NCI-H526 treated with DMSO at 0.1 percent for 48 hours (cell line): Measurements from ENCODE around the gene PRDM16.

Source experiments
- DNase-seq: peaks from one replicate; lab custom pipeline; 2025; lab: John Stamatoyannopoulos, UW

PRDM16 gene

DNA sequence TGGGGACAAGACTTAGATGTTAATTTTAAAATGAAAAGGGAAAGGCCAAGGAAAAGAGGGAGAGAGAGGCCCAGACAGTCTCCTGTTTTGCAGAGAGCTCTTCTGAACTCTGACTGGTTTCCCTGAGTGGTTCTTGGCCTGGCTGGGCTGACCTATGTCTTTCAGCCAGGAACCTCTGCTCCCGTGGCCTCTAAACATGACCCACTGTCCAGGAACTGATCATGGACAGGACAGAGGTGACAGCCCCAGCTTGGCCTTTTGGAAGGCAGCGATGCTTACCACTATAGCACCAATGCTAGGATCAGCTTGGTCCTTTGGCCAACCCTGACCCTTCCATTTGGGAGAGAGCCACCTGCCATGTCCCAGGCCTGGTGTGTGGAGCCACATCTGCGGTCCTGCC, 55.2 kb downstream of the PRDM16 start:
- DNase-seq: no peak

- no peak for DNase-seq
Observed at GRCh38 chr1:3125078-3125477, 56.1 kb downstream of the PRDM16 start.

DNA sequence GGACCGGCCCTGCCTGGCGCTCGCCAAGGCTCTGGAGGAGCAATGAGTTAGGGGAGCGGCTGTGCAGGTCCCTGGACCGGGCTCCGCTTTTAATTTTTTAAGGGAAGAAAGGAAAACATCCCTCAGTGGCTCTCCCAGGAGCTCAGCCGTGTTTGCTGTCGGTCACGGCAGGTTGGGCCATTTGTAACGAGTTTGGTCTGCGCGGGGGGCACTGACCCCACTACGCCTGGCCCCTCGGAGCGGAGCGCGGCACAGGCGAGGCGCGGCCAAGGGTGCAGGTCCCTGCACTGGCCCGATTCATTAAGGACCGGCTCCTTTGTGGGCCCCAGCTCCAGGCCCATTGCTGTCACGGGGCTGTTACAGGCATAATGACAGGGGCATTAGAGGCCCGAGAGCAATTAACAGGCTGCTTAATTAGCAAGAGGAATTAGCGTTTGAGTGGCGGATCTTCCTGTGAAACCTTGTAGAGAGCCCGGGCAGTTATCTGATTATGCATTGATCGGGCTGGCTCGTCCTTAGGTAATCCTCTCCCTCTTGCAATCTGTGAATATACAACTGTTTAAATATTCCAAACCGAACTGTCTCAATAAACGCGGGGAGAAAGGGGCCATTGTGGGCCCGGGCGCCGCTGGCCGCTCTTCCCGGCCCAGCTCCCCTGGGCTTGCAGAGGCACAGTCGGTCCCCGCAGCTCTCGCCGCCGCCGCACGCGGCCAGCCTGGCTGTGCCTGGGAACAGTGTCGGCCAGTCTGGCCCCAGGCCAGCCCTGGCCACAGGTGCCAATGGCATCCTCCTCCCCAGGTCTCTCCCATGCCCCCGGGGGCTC, 56.8 kb downstream of the PRDM16 start:
- DNase-seq: no peak

DNA sequence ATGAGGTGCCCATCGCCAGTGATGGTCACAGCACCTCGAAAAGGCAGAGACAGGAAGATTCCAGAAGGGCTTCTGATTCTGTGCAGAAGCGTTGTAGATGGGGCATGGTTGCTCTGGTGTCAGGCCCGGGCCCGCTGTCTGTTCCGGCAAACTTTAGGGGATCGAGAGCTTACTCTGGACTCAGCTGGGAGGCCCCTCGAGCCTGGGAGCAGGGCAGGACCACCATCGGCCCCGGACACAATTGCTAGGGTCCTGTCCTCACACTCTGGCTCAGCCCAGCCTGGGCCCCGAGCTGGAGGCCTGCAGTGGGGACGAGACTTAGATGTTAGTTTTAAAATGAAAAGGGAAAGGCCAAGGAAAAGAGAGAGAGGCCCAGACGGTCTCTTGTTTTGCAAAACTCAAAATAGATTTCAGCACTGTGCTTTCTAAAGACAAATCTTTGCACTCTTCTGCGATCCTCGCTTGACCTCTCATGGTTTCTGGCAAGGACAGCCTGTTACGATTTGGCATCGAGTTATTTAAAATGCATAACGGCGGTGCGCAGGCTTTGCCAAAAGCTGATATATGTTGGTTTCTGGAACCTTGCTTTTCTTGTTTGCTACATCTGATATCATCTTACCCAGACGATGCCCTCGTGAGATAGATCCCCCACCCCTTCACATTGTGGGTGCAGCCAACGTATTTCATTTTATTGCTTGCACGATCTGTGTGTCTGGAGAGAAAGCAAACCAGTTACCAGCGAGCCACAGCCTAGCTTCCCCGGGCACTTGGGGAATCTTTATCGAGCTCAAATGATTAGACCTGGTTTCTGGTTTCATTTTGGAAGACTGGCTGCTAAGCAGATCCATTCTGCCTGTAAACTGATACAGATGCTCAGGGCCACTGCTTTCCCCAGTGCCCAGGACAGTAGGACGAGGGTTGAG, 58.0 kb downstream of the PRDM16 start:
- no peak for DNase-seq

- no peak for DNase-seq
Observed at GRCh38 chr1:3127738-3128137, 58.7 kb downstream of the PRDM16 start.

DNA sequence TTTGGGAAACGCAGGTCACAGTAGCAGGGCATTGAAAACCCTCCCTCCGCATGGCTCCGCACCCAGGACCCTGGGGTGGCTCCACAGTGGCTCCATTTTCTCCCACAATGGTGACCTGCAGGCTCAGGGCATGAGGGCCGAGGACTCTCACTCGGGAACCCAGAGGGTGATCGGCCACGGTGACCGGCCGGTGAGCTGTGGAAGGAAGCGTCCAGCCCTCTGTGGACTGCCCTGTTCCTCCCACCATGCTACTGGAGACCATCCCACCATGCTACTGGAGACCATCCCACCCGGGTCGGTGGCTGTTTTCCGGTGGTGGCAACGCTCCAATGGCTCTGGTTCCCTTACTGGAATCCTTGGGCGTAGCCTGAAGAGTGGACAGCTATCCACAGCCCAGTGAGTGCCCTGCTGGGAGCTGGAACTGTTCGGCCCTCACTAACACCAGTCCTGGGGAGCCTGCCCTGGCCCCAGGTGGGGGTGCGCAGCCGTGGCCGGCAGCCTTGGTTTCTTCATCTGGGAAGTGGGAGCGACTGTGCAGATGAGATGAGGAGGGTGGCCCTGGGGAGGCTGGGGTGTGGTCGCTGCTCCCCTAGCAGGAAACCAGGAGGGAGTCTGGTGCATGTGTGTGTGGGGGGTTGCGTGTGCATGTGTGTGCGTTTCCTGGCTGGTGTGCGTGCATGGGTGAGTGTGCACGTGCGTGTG, 59.6 kb downstream of the PRDM16 start:
- DNase-seq: no peak

DNA sequence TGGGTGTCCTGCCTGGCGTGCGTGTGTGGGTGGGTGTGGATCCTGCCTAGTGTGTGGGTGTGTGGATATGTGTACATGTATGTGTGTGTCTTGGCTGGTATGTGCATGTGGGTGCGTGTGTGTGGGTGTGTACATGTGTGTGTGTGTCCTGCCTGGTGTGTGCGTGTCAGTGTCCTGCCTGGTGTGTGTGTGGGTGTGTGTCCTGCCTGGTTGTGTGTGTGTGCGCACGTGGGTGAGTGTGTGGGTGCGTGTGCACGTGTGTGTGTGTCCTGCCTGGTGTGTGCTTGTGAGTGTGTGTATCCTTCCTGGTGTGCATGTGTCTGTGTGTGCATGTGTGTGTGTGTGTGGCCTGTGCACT, 60.1 kb downstream of the PRDM16 start:
- DNase-seq: no peak

GRCh38 chr1:3130268-3130667, 61.3 kb downstream of the PRDM16 start:
- no peak for DNase-seq

- no peak for DNase-seq
Observed at GRCh38 chr1:3132660-3133059, 63.7 kb downstream of the PRDM16 start.

- DNase-seq: no peak
Observed at GRCh38 chr1:3133686-3134085, 64.7 kb downstream of the PRDM16 start.

GRCh38 chr1:3134381-3135072, 65.5 kb downstream of the PRDM16 start:
- no peak for DNase-seq

DNA sequence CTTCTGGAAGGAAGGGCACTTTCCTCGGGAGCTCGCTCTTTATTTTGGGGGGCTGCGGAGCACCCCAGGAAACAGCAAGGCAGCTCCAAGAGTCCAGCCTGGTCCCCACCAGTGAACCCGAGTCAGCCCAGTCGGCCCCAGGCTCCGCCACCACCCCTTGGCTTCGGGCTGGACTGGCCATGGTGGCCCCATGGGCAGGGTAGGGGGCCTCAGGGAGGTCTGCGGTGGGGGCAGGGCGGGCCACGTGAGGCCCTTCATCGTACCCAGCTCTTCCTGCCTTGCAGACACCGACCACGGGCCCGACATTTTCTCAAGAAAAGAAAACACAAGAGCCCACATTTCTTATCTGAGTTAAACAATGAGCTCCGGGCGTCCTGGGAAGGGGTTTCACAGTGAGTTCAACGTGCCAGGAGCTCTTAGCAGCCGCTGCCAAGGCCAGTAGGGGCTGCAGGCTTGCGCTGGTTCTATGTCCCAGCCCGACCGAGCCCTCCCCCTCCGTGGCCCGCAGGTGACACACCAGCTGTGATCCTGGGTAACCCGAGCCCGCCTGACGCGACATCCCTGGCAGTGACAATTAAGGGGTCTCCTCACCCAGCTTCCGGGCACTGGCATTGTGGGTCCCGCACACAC, 66.2 kb downstream of the PRDM16 start:
- no peak for DNase-seq

DNA sequence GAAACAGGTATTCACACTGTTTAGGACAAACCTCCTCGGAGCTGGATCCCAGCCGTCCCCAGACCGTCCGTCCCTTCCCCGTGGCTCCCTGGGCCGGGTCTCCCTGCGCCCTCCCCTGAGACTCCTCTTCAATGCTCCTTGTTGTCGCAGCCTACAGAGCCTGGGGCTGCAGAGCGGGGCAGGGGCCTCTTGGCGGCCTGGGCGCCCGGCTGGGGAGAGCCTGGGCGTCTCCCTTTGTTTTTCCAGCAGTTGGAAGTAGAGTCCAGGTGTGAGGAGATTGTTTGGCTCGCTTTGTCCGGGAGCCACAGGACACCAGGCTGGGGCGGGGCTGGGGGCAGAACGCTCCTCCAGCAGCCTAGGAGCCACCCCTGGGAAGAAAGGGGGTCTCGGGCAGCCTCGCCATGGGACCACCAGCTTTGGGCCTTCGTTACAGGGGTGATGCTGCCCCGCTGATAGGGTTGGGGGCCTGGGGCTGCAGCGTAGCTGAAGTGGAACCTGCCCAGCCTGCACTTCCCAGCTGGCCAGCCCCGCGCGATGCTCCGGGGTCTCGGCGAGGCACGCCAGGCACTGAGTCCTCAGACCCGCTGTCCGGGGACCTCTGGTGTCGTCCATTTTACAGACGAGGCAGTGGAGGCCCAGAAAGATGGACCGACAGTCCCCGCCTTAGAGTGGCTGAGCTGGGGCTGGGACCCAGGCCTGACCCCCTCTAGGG, 66.9 kb downstream of the PRDM16 start:
- no peak for DNase-seq

GRCh38 chr1:3136532-3136931, 67.5 kb downstream of the PRDM16 start:
- no peak for DNase-seq

DNA sequence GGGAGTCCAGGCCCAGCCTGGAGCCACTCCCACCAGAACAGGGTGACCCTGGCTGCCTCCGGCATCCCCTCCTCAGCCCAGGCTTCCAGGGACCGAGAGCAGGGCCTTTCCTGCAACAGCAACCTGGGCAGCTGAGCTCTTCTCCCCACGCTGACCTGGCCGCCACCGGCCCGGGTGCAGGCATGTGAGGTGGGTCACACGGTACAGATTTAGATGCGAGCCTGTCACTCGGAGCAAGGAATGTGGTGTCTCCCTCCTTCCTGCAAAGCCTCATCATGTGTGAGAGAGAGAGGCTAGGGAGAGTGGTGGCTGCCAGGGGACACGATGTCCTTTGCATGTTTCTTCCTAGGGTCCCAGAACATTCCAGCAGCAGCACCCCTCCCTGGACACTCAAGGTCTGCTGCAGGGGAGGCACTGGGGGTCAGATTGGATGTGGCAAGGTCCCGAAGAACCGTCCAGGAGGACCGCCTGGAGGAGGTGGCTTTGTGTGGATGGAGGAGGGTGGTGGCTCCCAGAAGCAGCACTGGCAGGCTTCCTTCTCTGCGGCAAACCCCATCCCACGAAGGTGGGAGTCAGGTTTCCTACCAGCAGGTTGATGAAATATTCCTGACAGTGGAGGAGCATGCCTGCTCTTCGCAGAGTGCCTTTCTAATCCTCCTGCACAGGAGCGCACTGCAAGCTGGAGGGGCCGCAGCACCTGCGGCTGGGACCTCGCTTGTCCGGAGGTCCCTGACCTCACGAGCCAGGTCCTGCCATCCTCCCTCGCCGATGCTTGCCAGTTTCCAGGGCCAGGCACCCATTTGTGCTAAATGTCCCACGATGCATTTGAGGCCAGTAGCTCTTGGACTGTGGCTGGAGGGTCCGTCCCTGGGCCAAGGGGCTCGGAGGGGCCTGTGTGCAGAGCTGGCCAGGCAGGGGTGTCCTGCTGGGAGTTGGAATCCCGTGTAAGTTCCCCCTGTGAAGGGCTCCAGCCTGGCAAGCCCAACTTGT, 68.4 kb downstream of the PRDM16 start:
- DNase-seq: no peak

- no peak for DNase-seq
Observed at GRCh38 chr1:3138623-3139151, 69.7 kb downstream of the PRDM16 start.

DNA sequence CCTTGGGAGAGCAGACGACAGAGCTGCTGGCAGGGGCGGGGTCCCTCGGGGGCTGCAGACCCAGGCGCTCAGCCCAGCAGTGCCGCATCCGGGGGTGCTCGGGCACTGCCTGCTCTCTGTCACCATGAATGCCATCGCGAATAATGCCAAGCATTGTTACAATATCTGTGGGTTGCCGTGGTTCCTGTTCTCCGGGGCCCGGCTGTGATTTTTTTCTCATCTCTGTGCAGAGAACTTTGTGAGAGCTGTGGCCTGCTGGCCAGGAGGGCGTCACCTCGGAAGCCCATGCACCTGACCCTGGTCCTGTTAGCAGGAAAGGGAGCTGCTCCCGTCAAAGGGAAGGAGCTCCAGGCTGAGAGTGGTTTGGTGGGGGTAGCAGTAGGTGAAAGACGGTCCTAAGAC, 70.4 kb downstream of the PRDM16 start:
- DNase-seq: no peak

DNA sequence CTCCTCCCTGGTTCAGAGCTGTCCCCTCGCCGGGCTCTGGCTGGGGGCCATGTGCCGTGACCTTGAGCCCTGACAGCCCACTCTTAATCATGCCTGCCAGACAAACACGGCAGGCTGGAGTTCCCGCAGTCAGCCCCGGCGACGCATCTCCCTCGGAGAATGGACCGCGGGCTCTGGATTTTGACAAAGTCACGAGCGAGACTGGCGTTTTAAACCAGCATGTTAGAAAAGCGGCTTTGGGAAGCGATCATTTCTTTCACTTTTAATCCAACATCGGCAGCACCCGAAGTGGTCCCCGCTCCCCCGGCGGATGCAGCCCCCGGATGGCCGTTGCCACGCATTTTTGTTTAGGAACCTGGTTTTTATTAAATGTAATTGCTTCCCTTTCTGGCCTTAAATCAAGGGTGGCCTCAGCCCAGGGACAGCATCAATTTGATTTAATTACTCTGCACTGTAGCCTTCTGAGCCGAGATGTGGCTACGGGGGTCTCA, 70.9 kb downstream of the PRDM16 start:
- no peak for DNase-seq

- DNase-seq: no peak
Observed at GRCh38 chr1:3140437-3140836, 71.4 kb downstream of the PRDM16 start.
